HS-27A (cell line): ENCODE results near the gene WDTC1.
"Not testable (repeated sequence)": the region's sequence is repeated elsewhere in the genome, so short reads cannot be mapped to it uniquely, and the experiment has no call there.

ENCODE experiments used
- DNase-seq: peaks from one replicate; pipeline ENCODE4 v3.0.0-alpha.2; 2012; ENCODE audit warnings: low read depth, missing footprints

Gene WDTC1

GRCh38 chr1:27234049-27234882 lies at the start of gene WDTC1:
Gene WDTC1 (plus strand): TSS chr1:27234632. CDS start chr1:27261055, 26,423 bp downstream.
- DNase-seq = peak; percentile 92

- not testable (repeated sequence) for DNase-seq
Observed at GRCh38 chr1:27184665-27185064, 49.8 kb upstream of the WDTC1 start.

GRCh38 chr1:27192039-27192529 lies 42.3 kb upstream of the WDTC1 start:
- DNase-seq = peak; percentile 40

- no peak for DNase-seq
Observed at GRCh38 chr1:27193194-27193593, 41.2 kb upstream of the WDTC1 start.

- no peak for DNase-seq
Observed at GRCh38 chr1:27201295-27201694, 33.1 kb upstream of the WDTC1 start.

GRCh38 chr1:27203946-27204345 lies 30.5 kb upstream of the WDTC1 start:
- no peak for DNase-seq

GRCh38 chr1:27207238-27207637 lies 27.2 kb upstream of the WDTC1 start:
- DNase-seq = not testable (repeated sequence)

- DNase-seq = not testable (repeated sequence)
Observed at GRCh38 chr1:27208143-27208850, 26.1 kb upstream of the WDTC1 start.

GRCh38 chr1:27216466-27216865 lies 18.0 kb upstream of the WDTC1 start:
- DNase-seq = no peak

GRCh38 chr1:27217401-27217800 lies 17.0 kb upstream of the WDTC1 start:
- DNase-seq = no peak

- no peak for DNase-seq
Observed at GRCh38 chr1:27218736-27219135, 15.7 kb upstream of the WDTC1 start.

GRCh38 chr1:27220096-27220495 lies 14.3 kb upstream of the WDTC1 start:
- DNase-seq = no peak

GRCh38 chr1:27220702-27221497 lies 13.5 kb upstream of the WDTC1 start:
- DNase-seq = not testable (repeated sequence)

- no peak for DNase-seq
Observed at GRCh38 chr1:27225621-27226020, 8.8 kb upstream of the WDTC1 start.

- DNase-seq = no peak
Observed at GRCh38 chr1:27227765-27228164, 6.7 kb upstream of the WDTC1 start.

GRCh38 chr1:27233667-27234048 lies 774 bp upstream of the WDTC1 start:
- no peak for DNase-seq

- no peak for DNase-seq
Observed at GRCh38 chr1:27235827-27236226, 1.4 kb downstream of the WDTC1 start.

GRCh38 chr1:27237112-27237511 lies 2.7 kb downstream of the WDTC1 start:
- DNase-seq = no peak

GRCh38 chr1:27238032-27238431 lies 3.6 kb downstream of the WDTC1 start:
- DNase-seq = no peak

GRCh38 chr1:27241677-27242076 lies 7.2 kb downstream of the WDTC1 start:
- DNase-seq = no peak

GRCh38 chr1:27243665-27244064 lies 9.2 kb downstream of the WDTC1 start:
- DNase-seq = not testable (repeated sequence)

- no peak for DNase-seq
Observed at GRCh38 chr1:27246194-27246593, 11.8 kb downstream of the WDTC1 start.
